ENCODE data around the gene RHBG. TPM values are rescaled to one million over a fixed set of nuclear protein-coding genes. Genes with fewer than 3 reads are reported as not detected.

Gene RHBG
- polyA plus RNA-seq, 5 donors: 2.3 to 4.1 (median 3.3) TPM

DNA sequence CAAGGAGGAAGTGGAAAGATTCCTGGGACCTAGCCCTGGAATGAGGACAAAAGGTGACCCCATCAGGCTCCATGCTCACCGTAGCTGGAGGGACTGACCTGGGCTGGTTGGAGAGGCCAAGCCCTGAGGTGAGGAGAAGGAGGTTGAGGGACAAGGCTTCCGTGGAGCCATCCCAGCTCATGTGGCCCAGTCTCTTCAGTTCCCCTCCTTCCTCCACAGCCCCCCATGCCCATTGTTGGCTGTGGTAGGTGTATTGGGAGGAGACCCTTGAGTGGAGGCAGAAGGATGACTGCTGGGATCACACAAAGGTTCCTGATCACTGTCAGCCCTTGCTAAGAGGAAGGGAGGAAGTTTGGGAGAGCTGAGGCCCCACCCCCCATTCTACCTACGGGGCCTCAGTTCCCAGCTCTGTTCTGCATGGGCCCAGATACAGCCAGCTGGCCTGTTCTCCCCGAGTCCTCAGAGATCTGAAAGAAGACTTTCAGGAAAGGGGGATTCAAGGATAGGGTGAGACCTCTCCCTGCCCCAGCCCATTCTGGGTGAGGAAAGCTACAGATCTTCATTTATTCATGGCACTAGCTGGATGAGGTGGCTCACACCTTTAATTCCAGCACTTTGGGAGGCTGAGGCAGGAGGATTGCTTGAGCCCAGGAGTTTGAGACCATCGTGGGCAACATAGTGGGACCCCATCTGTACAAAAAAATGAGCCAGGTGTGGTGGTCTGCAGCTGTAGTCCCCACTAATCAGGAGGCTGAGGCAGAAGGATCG is 17.3 kb downstream of the RHBG start:
- DNase-seq: no peak

DNA sequence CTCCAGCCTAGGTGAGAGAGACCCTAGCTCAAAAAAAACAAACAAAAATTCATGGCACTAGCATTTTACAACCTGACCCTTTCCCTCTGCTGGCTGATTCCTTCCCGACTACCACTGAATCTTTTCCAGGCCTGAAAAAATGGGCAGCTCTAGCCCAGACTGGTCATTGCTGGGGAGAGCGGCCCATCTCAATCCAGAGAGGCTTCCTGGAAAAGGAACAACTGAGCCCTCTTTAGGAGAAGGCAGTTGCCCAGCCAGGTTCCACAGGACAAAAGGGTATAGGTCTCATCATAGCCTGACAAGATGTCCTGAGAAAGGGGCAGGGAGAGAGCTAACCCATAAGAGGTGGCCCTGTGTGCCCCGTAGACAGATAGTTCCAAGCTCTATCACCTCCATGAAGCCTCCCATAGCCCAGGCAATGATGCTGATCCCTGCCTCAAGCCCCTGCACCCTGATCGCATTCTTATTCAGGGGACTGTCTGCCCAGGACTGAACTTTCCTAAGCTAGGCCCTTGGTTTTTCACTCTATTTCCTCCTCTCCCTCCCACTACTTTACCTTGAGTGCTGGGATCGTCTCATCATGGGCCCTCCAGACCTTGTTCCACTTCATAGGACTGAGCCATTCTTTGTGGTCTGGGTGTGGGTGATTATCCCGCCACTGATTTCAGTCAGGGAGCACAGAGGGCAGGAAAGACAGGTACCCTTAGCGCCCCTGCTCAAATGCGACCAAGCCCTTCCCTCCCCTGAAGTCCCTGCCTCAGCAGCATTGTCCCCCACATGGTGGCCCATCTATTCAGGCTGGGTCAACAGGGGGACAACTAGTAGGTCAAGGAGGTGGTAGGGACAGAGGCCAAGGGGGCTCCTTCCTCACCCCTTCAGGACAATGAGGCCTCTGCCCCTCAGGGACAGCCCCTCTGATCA is 18.2 kb downstream of the RHBG start:
- DNase-seq: no peak

DNA sequence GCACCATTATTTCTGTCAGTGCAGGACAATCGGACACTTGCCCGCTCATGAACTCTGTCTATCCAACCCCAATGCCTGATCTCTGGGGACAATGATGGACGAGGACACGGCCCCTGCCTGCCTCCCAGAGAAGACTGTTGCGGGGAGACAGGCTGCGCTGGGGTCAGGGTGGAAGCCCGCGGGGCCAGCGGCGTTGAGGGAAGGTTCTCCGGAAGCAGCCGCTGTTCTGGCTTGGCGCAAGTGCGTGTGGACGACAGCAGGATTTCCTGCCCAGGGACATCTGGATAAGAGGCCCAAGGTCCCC is 18.8 kb downstream of the RHBG start:
- peak in 1 of 2 donors; percentile 18 for DNase-seq

DNA sequence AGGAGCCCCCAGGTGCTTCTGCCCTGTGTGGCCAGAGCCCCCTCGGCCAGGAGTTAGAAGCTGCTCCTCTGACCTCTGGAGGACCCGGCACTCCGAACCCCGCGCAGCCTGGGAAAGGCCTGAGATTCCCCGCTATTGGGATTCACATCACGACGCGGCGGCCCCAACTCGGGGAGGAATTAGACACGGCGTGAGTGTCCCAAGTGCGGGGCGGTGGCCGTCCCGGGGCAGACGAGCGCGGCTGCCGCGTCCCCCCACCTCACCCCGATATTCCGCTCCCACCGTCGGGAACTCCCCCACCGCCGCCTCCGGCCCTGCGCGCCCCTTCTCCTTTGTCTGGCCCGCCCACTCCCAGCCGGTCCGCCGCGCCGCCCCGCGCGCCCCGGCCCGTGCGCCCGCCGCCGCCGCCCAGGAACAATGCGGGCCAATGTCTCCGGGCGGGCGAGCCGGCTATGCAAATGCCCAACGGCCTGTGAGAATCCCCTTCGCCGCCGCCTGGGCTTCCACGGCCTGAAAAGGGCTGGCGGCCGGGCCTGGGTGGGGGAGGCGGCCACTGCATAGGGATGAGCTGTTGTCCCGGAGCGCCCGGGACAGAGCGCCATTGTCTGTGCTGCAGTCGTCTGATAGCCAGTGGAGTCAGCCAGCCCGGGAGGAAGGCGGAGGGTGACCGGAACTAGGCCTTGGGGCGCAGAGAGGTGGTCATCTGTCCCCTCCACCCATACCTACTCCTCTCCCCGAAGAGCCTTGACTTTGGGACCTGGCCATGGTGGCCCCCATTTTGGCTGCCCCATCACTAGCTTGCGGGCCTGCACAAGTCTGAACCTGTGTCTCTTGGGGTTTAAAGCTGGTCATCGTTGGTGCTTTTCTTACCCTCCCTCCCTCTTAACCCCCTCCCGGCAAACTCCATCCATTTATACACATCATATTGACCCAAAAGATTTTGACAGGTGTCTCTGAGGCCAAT is 19.4 kb downstream of the RHBG start:
- DNase-seq: no peak

DNA sequence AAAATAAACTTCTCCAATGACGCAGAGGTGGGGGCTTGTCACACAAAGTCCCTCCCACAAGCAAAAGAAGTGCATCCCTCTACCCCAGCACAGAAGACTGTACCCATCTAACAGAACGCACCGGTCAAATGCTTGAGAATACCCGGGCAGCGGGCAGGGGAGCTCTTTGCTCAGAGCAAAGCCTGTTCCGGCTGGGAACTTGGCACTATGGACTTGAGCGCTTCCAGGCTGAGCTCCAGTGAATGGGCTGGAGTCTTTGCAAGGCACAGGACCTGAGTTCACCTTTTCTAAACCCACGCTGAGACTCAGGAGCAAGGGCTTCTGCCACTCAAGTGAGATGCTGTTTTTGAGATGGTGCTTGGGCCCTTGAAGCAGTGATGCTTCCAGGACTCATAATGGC is 20.3 kb downstream of the RHBG start:
- no peak for DNase-seq

DNA sequence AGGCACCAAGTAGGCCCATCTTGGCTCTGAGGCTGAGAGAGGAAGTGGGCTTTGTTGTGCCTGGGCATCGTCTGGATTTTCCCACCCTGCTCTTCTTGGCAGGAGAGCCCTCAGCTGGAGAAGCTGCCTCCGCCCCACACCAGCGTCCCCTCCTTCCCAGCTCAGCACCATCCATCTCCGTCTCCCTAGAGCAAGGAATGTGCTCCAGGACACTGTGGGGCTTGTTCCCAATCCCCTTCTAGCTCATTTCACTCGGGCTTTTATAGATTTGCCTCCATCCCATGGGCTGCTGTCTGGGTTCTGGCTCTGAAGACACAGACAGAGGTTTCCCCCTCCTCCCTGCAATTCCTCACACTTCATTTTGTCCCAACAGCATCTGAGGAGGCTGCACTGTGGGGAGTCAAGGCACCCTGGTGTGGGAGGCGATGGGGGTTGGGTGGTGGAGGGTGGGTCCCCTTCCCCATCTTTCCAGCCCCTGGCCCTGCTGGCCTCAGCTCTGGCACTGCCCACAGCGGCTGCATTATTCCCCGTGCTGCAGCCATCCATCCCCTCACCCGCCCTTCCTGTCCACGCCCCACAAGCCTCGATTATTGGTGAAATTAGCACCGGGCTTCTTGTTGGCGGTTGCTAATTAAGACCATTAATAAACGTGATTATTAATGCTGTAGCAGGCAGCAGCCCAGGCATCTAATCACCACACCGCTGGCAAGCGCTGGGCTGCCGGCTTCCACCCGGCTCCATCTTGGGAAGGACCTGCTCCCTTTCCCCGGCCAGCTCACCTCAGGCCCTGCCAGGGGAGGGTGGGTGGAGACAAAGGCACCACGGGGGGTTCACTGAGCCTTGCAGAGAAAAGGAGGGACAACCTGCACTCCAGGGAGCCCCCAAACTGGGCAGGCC is 21.7 kb downstream of the RHBG start:
- no peak for DNase-seq

DNA sequence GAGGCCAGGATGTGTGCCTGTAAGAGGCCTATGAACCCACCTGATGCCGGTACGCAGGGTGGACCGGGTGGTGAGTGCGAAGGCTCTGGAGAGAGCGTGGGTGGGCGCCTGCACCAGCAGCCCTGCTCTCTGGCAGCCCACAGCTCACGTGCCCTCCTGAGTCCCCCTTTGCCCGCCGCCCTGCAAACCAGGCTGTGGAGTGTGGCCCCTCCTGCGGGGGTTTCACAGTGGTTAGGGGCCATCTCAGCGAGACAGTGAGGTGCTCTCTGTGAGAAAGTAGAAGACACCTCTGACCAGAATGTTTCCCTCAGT is 22.3 kb downstream of the RHBG start:
- DNase-seq: no peak

DNA sequence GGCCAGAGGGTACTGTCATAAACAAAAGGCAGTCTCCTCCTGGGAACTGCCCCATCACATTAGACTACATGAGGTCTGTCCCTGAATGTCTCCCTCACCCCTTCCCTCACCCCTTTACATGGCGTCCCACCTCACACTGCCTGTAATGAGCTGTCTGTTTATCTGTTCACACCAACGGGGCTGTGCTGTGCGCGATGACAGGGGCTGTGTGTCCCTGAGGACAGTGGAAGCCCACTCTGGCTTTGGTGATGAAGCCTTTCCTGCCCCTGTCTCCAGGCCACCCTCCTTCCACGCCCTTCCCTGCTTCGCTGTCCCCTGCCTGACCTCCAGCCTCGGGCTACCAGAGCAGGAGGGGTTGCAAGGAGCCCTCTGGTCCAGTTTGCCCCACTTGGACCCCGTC is 22.7 kb downstream of the RHBG start:
- DNase-seq: no peak

DNA sequence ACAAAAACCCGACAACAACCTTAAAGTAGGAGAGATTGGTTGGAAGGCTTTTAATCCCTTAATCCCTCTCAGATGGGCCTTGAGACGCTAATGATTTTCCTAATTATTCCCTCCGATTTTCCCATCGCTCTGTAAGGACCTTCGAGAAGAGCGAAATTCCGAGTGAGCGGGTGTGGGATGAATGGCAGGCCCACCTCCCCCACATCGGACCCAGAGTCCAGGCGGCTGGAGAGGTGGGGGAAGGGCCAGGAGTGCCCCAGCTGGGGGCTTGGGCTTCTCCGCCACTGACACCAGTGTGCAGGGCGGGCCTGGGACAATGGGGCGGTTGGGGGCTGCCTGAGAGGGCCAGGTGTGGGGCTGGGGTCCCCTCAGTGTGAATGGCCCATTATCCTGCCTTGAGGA is 23.4 kb downstream of the RHBG start:
- no peak for DNase-seq

DNA sequence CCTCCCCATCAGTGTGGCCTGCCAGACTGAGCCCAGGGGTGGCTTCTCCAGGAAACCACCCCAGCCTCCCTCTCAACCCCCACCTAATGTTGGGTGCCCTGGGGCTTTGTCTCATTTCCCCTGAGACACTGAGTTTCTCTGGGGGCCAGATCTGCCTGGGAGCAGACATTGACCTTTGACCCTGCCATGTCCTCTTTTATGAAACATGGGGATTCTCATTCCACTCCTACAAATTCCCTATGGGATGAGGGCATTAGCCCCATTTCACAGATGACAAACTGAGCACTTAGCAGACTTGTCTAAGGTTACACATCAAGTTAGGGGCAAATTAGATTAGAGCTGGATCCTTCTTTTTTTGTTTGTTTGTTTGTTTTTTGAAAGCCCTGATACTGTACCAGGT is 24.1 kb downstream of the RHBG start:
- DNase-seq: no peak

DNA sequence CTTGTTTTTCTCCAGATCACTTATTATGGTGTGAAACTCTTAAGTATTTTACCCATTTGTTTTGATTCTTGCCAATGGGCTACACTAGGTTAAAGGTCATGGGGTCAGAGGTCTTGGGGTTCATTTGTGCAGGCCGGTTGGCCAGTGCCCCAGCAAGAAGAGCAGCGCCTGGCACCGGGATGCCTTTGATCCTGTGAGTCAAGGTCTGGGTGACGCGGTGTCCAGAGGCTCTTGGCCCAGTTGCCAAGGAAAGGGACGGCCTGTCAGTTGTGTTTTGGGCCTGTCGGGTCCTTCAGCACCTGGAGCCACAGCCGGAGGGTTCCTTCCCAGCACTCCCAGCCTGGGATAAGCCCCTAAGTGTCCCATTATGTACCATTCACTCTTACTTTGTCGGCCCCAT is 25.1 kb downstream of the RHBG start:
- no peak for DNase-seq

DNA sequence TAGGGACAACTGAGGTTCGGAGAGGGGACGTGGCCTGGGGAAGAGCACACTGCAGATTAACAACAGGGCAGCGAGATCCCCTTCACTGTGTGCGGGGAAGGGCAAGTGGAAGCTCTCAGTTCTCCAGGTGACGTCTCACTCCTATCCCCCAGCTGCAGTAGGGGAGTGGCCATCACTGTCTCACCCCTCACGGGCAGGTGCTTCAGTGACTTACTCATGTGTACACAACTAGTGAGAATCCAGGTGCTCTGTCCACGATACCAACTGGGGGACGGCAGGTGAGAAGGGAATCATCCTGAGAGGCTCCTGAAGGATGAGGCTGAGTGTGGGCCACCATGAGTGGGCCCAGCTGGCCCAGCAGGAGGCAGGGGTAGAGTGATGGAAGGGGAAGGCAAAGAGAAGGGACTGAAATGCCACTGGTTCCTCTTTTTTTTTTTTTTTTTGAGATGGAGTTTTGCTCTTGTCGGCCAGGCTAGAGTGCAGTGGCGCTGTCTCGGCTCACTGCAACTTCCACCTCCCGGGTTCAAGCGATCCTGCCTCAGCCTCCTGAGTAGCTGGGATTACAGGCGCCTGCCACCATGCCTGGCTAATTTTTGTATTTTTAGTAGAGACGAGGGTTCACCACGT is 25.9 kb downstream of the RHBG start:
- DNase-seq: no peak

DNA sequence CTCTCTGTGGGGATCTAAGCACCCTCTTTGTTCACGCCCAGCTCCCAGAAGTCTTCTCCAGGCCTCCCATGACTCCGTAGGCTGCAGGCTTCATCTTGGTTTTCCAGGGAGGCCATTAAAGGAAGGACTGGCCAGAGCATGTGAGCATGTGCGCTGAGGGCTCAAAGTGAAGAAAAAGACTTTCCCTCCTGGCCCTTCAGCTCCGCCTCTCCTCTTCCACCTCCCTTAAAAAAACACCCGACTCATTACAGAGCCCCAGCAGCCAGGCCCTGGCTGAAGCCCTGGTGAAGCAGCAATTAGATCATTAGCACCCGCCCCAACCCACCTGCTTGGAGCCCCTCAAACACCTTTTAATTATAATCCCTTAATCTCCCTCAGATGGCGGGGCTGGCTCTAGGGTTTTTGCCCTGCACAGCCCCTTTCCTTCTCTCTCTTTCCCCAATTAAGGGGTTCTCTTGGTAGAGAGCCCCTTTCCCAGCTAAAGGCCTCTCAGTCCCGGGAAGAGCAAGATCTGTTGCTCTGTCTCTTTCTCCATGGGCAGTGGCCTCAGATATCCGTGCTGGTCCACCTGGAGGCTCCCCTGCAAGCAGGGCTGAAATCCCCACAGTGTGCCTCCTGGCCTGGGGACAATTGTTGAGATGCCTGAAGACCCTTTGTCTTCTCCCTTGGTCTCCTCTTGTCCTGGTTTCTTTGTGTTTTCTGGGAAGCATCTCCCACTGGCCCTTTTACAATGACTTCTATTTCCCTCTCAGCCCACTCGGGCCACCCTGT is 30.5 kb downstream of the RHBG start:
- DNase-seq: no peak

DNA sequence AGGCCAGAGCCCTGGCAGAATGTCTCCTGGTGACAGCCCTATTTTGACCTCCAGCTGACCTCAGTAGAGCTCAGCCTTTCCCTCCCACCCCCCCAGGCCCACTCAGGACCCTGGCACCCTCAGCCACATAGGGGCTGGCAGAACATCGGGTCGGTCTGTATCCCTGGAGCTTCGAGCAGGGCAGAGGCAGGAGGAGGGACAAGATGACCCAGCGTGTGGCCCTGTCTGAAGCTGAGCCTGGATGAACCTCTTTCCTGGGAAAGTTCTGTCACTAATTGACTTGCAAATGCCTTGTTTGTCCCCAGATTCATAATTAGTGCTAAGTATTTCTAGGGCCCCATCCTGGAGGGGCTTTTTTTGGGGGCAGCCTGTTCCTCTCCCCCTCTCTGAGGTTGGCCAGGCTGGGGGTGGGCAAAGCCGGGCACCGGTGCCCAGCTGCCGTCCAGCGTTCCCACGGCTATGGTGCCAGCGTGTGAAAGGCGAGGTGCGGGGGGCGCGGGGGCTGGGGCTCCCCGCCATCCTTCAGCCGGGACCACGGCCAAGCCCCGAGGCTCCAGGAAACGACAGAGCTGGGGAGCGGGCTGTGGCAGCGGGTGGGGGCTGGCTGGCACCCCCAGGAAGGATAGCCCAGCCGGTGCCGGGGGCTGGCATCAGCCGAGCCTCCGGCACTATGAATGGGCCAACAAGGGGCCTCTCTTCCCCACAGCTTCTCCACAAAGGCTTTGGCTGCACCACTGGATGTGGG is 31.4 kb downstream of the RHBG start:
- no peak for DNase-seq

DNA sequence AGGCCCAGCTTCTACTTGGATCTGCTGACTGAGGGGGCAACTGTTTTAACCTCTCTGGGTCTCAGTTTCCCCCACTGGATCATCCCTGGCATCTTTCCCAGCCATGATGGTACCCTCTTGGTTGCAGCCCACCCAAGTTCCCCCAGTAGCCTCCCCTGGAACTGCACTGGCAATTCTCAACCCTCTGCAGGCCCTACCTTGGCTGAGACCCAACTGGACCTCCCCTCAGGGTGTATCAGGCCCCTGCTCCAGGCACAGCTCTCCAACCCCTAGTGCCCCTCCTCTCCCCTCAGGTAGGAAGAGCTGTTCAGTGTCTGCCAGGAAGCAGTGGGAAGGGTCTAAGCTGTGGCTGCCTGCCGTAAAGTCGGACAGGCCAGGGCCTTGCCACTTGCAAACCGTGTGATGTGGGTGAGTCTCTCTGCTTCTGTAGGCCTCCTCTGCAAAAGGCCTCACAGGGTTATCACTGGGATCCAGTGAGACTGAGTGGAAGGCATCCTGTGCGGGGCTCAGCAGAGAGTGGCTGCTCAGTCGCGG is 32.1 kb downstream of the RHBG start:
- DNase-seq: no peak

DNA sequence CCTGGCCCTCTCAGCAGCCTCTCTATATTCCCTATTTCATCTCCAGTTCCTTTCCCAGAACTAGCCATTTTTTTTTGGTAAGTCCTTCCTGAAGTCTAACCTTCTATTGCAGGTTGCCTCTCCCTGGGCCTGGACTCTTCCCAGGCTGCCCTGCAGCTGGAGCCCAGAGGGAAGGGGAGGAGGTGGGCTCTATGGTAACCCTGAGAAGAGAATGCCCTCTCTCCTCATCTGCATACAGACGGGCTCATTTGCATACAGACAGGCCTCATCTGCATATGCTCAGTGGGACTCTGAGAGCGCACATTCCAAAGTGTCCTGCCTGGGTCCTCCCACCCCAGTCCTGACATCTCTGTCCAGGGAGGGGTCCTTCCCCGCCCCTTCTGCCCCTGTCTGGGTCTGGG is 32.7 kb downstream of the RHBG start:
- DNase-seq: no peak

DNA sequence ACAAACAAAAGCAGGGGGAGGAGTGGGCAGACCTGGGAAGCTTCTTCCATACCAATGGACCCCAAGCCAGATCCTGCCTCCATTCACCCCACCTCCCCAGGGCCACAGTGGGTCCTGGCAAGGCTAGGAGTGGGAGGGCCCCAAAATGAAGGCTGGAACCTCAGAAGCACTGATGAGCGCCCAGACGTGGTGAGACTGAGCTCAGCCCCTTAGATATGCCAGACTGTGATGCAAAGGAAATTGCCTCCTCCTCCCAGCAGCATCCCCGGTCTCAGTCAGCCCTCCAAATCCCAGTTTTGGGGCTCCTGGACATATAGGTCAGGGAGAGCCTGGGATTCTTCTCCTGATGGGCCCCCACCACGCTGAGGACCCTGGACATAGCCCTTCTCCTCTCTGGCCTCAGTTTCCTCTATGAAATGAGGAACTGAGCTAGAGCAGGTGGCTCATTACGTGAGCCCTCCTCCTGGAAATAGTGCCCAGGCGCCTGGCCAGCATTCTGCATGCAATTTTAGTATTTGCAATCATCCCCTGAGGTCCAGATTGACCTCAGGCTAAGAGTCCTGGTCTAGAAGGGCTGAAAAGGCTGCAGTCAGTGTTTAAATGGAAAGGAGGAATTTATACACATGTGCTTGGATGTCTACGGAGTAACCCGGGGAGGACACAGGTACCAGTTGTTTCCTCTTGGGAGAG is 33.5 kb downstream of the RHBG start:
- no peak for DNase-seq

DNA sequence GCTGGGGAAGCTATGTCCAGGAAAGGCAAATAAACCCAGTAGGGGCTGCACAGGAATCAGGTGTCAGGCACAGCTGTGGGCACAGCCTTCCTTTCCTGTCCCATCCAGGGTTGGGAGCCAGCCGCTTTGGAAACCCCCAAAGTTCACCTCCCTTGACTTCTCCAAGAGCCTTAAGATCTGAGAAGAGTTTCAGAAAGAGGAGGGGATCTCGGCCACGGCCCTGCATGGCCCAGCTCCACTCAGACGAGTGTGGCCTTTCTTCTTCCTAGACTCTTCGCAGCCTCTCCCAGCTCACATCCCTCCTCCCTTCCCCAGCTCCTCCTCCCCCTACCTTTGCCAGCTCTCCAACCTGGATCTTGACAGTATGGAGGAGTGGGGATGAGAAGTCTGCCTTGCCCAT is 36.7 kb downstream of the RHBG start:
- no peak for DNase-seq

All from right lung (tissue), 5 donors.